IMR-90 (cell line): ENCODE data around the gene EVA1A.

Experiments used
- CEBPB ChIP-seq: IDR thresholded peaks from 2 replicates; pipeline ENCODE4 v1.6.1; 2012; ENCODE audit warnings: low read depth, low read length, improper control_type of control experiment
- CHD1 ChIP-seq: IDR thresholded peaks from 2 replicates; pipeline ENCODE4 v1.6.1; 2012; ENCODE audit warnings: low read depth, low read length, improper control_type of control experiment
- CTCF ChIP-seq: conservative IDR thresholded peaks from 2 replicates; pipeline ENCODE4 v1.5.1; 2012; ENCODE audit warnings: mild to moderate bottlenecking, low read depth, low read length, improper control_type of control experiment
- ELK1 ChIP-seq: fragments of 150-350 bp; IDR thresholded peaks from 2 replicates; pipeline ENCODE4 v1.6.1; 2016; ENCODE audit warnings: low read depth, mild to moderate bottlenecking, low read length, moderate library complexity, borderline replicate concordance
- FOS ChIP-seq: fragments of 150-350 bp; IDR thresholded peaks from 2 replicates; pipeline ENCODE4 v1.6.1; 2016; ENCODE audit warnings: low read depth, low read length
- MAZ ChIP-seq: IDR thresholded peaks from 2 replicates; pipeline ENCODE4 v1.6.1; 2012; ENCODE audit warnings: low read depth, mild to moderate bottlenecking, low read length, improper control_type of control experiment, moderate library complexity, borderline replicate concordance
- NFE2L2 ChIP-seq: fragments of 150-350 bp; IDR thresholded peaks from 2 replicates; pipeline ENCODE4 v1.6.1; 2016; ENCODE audit warnings: low read depth, mild to moderate bottlenecking, low read length
- POLR2A ChIP-seq: IDR thresholded peaks from 2 replicates; pipeline ENCODE4 v1.6.1; 2012; ENCODE audit warnings: mild to moderate bottlenecking, low read depth, low read length
- RAD21 ChIP-seq: IDR thresholded peaks from 2 replicates; pipeline ENCODE4 v1.6.1; 2012; ENCODE audit warnings: low read length, improper control_type of control experiment
- RCOR1 ChIP-seq: IDR thresholded peaks from 2 replicates; pipeline ENCODE4 v1.6.1; 2012; ENCODE audit warnings: mild to moderate bottlenecking, low read length, improper control_type of control experiment; ENCODE audit not compliant: insufficient replicate concordance
- RFX5 ChIP-seq: IDR thresholded peaks from 2 replicates; pipeline ENCODE4 v1.8.0; 2012; ENCODE audit warnings: low read depth, mild to moderate bottlenecking, low read length, moderate library complexity
- USF2 ChIP-seq: fragments of 150-350 bp; IDR thresholded peaks from 2 replicates; pipeline ENCODE4 v1.6.1; 2017; ENCODE audit warnings: mild to moderate bottlenecking, antibody characterized with exemption, low read length, low read depth

GRCh38 chr2:75465317-75465984 lies 95.3 kb downstream of the EVA1A start:
- TF ChIP-seq CTCF = peak; percentile 71
- TF ChIP-seq USF2 = no peak
- TF ChIP-seq RAD21 = peak; percentile 79
- TF ChIP-seq CEBPB = no peak
- TF ChIP-seq FOS = no peak
- TF ChIP-seq POLR2A = no peak
- TF ChIP-seq RCOR1 = no peak
- TF ChIP-seq ELK1 = no peak
- no peak for TF ChIP-seq CHD1
- TF ChIP-seq RFX5 = no peak
- no peak for TF ChIP-seq MAZ
- no peak for TF ChIP-seq NFE2L2
